ENCODE data around the gene COA1.
"Not testable (repeated sequence)": the region's sequence is repeated elsewhere in the genome, so short reads cannot be mapped to it uniquely, and the experiment has no call there.

The COA1 gene

DNA sequence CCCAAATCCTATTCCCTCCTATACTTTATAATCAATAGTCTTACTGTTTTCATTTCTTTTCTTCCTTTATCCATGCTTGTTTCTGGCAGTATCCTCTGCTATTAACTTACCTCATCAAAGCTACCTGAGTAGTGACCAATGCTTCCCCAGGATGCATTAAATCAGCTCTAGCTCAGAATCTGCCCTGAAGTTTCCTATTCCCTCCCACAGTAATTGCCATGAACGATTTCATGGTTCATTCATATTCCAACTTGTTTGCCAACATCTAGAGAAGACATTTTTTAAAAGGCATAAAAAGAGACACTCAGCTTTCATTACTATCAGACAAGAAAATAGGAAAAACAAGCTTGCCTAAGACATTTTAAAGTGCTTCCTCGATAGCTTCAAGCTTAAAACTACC lies 42.3 kb downstream of the COA1 start:
- DNase-seq = no peak

DNA sequence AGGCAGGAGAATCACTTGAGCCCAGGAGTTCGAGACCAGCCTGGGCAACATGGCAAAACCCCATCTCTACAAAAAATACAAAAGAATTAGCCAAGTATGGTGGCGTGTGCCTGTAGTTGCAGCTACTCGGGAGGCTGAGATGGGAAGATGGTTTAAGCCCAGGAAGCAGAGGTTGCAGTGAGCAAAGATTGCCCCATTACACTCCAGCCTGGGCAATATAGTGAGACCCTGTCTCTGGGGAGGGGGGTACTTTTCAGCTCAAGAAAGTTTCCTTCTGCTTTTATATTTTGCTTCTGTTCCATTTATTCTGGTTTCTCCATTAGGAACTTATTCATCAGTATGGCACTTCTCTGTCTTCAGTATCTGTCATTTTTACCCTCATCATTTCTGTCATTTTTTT lies 48.6 kb downstream of the COA1 start:
- DNase-seq = no peak

GRCh38 chr7:43679210-43680068 lies 49.9 kb downstream of the COA1 start:
- no peak for DNase-seq

DNA sequence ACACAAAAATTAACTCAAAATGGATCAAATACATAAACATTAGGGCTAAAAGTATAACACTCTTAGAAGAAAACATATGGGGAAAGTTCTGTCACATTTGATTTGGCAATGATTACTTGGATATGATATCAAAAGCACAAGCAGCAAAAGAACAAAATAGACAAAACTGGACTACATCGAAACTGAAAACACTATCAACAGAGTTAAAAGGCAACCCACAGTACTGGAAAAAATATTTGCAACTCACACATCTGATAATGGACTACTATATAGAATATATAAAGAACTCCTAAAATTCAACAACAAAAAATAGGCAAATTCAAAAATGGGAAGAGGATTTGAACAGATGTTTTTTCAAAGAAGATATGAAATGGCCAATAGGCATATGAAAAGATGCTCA lies 51.0 kb downstream of the COA1 start:
- no peak for DNase-seq

- DNase-seq = no peak
Observed at GRCh38 chr7:43677864-43678263, 51.5 kb downstream of the COA1 start.

- DNase-seq = no peak
Observed at GRCh38 chr7:43674559-43675436, 54.5 kb downstream of the COA1 start.

DNA sequence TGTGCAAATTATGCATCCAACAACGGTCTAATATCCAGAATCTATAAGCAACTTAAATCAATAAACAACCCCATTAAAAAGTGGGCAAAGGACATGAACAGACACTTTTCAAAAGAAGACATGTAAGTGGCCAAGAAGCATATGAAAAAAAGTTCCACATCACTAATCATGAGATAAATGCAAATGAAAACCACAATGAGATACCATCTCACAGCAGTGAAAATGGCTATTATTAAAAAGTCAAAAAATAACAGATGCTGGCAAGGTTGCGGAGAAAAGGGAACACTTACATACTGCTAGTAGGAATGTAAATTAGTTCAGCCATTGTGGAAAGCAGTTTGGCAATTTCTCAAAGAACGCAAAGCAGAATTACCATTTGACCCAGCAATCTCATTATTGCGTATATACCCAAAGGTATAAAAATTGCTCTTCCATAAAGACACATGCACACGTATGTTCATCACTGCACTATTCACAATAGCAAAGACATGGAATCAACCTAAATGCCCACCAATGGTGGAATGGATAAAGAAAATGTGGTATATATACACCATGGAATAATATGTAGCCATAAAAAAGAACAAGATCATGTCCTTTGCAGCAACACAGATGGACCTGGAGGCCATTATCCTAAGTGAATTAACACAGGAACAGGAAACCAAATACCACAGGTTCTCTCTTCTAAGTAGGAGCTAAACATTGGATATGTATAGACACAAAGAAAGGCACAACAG lies 55.9 kb downstream of the COA1 start:
- not testable (repeated sequence) for DNase-seq

GRCh38 chr7:43671521-43671920 lies 57.8 kb downstream of the COA1 start:
- DNase-seq = no peak

DNA sequence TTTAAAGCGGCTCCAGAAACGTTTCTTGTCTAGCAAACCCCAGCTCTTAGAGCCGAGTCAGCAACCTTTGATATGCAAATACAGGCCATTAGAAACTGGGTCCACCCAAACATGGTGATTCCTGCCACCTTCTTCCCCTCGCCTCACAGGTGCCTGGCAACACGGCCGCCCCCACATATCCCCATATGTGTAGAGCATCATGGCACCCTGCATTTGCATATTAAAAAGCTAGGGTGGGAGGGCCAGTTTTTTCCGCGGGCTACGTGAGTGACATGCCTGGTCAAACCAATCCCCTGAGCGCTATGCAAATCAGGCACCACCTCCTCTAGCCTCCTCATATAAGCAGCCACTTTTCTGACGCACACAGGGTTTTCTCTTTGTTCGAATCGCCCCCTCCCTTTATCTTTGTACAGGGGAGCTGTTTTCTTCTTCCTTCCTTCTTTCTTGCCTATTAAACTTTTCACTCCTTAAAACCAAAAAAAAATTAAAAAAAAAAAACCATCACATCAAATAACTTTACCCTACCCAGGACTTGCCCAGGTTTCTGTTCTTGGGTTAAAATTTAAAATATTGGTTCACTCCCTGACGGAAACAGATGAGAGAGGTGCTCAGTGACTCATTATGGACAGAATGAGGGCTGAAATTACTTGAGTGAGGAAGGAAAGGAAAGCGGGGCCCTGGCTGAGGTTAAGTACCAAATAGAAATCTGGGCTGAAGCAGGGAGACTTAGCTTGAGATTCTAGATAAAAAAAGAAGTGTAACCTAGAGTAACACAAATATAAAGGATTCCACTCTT lies 59.8 kb downstream of the COA1 start:
- DNase-seq = peak; percentile 57 to 83

- no peak for DNase-seq
Observed at GRCh38 chr7:43668035-43668434, 61.3 kb downstream of the COA1 start.

DNA sequence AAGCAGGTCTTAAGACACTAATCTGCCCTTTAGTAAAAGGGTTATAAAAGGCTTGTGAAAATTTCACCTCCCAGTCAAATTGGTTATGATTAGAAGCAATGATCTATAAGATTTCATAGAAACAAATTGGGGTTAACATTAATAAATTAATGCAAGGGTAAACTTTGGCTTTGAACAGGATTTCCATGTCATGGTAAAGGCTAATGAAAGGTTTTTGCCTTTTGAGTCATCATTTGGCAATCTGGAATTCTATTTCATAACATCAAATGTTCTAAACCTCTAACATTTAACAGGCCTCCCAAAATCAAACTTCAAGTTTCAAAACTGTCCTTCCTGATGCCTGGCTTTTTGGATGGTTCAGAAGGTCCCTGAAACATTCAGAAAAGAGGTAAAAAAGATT lies 62.4 kb downstream of the COA1 start:
- no peak for DNase-seq

GRCh38 chr7:43664681-43665080 lies 64.6 kb downstream of the COA1 start:
- no peak for DNase-seq

DNA sequence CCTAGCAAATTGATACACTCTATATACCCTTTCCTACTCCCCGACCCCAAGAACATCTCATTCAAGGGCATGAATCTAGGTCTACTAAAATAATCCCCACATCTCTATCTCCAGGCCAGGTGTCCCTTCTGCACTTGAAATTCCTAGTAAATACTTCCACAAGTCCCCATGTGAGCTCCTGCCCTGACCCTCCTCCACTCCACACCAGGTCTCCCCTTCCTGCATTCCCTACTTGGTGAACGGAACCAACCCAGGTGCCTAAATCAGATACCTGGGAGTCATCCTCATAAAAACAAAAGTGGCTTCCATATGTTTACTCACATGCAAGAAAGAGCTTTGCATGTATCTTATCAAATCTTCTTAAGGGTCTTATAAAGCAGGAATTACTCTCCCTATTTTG lies 69.2 kb downstream of the COA1 start:
- DNase-seq = no peak

DNA sequence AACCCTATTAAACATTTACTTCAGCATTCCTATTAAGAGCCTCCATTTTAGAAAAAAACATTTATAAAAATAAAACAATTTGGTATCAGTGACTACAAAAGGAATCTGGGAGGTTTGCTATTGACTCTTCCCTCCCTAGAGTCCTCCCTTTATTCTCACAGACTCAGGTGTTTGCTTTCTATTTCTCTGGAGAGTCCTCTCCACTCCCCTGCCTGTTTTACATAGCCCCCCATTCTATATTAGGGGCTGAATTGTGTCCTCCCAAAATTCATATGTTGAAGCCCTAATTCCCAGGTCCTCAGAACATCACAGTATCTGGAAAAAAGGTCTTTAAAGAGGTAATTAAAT lies 69.8 kb downstream of the COA1 start:
- no peak for DNase-seq

GRCh38 chr7:43658718-43659548 lies 70.4 kb downstream of the COA1 start:
- DNase-seq = no peak

GRCh38 chr7:43656997-43657396 lies 72.3 kb downstream of the COA1 start:
- no peak for DNase-seq

DNA sequence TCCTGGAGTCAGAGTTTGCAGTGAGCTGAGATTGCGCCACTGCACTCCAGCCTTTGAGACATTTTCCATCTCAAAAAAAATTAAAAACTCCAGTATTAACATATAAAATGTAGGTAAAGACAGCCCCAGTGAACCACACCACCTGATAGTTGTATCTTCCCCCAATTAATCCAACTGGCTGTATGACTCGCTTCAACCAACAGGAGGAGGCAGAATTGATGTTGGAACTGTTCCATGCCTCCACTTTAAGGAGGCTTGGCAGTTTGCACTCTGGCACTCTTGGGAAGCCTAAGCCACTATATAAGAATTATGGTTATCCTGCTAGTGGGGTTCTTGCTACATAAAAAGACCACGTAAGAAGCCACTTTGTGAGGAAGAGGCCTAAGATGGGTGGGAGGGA lies 73.7 kb downstream of the COA1 start:
- no peak for DNase-seq

- no peak for DNase-seq
Observed at GRCh38 chr7:43653891-43654504, 75.3 kb downstream of the COA1 start.

DNA sequence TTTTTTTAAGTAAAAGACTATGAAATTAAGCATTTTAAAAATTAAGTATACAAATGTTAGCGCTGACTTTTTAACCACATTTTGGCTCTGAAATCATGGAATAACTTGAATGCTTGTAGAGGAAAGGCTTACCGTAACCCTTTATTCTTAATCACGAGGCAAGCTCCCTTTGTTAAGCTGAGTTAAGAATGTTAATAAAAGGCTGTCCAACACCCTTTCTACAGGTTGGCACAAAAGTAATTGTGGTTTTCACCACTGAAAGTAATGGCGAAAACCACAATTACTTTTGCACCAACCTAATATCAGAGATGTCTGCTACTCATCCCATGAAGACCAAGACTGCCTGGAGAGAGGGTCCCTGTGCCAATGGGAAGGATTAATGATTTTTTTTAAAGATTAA lies 75.9 kb downstream of the COA1 start:
- no peak for DNase-seq

DNA sequence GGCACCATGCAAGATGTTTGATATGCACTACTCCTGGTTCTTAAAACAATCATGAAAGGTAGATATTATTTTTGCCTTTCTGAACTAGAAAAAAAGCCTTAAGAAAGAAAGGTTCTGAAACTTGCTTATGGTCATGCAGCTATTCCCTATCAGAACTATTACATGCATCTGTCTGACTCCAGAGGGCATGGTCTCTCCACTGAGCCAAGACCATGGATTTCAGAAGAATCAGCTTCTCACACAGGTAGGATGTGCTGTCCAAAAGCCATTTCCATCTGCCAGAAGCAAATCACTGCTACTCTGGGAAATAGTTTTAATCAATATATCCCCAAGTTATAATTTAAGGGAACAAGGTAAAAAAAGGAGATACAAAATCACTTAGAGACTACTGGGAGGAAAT lies 77.0 kb downstream of the COA1 start:
- DNase-seq = no peak

GRCh38 chr7:43650457-43651052 lies 78.8 kb downstream of the COA1 start:
- DNase-seq = no peak

All from stimulated activated CD4-positive, alpha-beta T cell treated with anti-CD3 and anti-CD28 coated beads, Interleukin-4, amount 100 ng/mL, for 4 hours (primary cell).